ENCODE results near the gene ANK3. TPM values are rescaled to one million over a fixed set of nuclear protein-coding genes. Genes with fewer than 3 reads are reported as not detected.

The ANK3 gene
- total RNA-seq, 1 donor from 2014 or later = 12.6 TPM

DNA sequence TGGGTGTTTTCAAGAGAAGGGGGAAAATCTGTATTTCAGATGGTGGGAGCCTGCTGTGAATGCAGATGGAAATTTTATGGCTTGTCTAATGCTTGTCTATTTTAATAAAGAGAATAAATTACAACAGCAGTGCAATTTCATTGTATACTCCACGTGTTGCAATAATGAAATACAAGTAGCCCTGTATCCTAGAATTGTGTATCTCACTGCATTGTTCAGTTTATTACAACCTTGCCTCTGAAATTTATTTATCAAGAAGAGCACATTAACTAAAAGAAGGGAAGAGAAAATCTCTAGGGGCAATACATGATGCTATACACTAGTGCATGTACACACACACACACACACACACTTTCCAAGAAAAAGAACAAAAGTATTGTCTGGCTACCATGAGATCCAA is 21.8 kb downstream of the ANK3 start:
- Mint-ChIP-seq H3K27me3 (ENCODE audit: unreplicated experiment) (no peaks in the 10 kb centered on the region), H3K4me3 (ENCODE audit: unreplicated experiment) (no peak overlapping the region), H3K4me1 (ENCODE audit: unreplicated experiment) (peaks cover 17% of the 10 kb centered on the region), H3K36me3 (ENCODE audit: low read depth, unreplicated experiment) (no peaks in the 10 kb centered on the region), H3K9me3 (ENCODE audit: unreplicated experiment) (no peaks in the 10 kb centered on the region), H3K27ac (ENCODE audit: unreplicated experiment) (no peak overlapping the region)
- DNase-seq (ENCODE audit: low spot score) = no peak
- TF ChIP-seq, protein P1, sequence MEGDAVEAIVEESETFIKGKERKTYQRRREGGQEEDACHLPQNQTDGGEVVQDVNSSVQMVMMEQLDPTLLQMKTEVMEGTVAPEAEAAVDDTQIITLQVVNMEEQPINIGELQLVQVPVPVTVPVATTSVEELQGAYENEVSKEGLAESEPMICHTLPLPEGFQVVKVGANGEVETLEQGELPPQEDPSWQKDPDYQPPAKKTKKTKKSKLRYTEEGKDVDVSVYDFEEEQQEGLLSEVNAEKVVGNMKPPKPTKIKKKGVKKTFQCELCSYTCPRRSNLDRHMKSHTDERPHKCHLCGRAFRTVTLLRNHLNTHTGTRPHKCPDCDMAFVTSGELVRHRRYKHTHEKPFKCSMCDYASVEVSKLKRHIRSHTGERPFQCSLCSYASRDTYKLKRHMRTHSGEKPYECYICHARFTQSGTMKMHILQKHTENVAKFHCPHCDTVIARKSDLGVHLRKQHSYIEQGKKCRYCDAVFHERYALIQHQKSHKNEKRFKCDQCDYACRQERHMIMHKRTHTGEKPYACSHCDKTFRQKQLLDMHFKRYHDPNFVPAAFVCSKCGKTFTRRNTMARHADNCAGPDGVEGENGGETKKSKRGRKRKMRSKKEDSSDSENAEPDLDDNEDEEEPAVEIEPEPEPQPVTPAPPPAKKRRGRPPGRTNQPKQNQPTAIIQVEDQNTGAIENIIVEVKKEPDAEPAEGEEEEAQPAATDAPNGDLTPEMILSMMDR (IDR thresholded peaks at IDR 0.05; ENCODE audit: unreplicated experiment) = no peak

DNA sequence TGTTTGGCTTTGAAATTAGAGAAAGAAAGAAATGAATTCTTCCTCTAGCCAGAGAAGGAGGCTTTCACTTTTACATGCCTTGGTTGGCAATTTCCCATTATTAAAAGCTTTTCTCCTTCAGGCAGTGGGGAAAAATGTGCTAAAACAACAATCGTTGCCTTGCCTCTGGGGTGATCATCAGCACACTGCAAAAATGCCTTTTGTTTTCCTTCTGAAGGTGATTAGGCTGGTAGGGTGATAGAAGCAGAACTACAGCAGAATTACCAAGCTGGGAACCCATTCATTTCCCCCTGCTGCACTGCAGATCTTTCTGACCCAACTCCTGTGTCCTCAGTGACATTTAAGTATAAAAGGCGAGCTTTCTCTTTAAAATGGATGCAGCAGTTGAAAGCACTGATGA is 22.2 kb downstream of the ANK3 start:
- no peak overlapping the region for H3K4me3 Mint-ChIP-seq (ENCODE audit: unreplicated experiment)
- peaks cover 2% of the 10 kb centered on the region for H3K27me3 Mint-ChIP-seq (ENCODE audit: unreplicated experiment)
- DNase-seq (ENCODE audit: low spot score) = no peak
- no peaks in the 10 kb centered on the region for H3K9me3 Mint-ChIP-seq (ENCODE audit: unreplicated experiment)
- H3K4me1 Mint-ChIP-seq (ENCODE audit: unreplicated experiment) = peaks cover 17% of the 10 kb centered on the region
- H3K27ac Mint-ChIP-seq (ENCODE audit: unreplicated experiment) = no peak overlapping the region
- H3K36me3 Mint-ChIP-seq (ENCODE audit: low read depth, unreplicated experiment) = no peaks in the 10 kb centered on the region
- TF ChIP-seq, protein P1 (IDR thresholded peaks at IDR 0.05; ENCODE audit: unreplicated experiment) = no peak

DNA sequence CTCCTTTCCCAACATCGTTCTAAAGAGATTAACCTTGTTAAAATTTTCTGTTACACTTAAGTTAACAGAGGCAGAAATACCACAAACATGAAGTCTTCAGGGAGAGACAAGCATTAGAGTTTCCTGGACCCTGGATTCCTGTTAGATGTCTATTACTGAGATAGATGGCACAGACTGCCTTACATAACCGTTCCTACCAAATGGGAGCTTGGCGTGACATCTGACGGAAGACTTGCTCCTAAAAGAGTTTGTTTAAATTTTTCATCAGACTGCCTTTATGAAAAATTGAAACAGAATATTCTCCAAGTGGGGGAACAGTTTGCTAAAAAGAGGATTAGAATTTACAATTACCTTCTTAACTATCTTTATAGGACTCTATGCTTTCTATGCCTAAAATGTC is 22.7 kb downstream of the ANK3 start:
- TF ChIP-seq, protein P1 (IDR thresholded peaks at IDR 0.05; ENCODE audit: unreplicated experiment) = no peak
- Mint-ChIP-seq H3K27ac (ENCODE audit: unreplicated experiment) (no peak overlapping the region), H3K27me3 (ENCODE audit: unreplicated experiment) (peaks cover 2% of the 10 kb centered on the region), H3K4me3 (ENCODE audit: unreplicated experiment) (no peak overlapping the region), H3K36me3 (ENCODE audit: low read depth, unreplicated experiment) (no peaks in the 10 kb centered on the region), H3K4me1 (ENCODE audit: unreplicated experiment) (peaks cover 17% of the 10 kb centered on the region), H3K9me3 (ENCODE audit: unreplicated experiment) (no peaks in the 10 kb centered on the region)
- DNase-seq (ENCODE audit: low spot score) = no peak

DNA sequence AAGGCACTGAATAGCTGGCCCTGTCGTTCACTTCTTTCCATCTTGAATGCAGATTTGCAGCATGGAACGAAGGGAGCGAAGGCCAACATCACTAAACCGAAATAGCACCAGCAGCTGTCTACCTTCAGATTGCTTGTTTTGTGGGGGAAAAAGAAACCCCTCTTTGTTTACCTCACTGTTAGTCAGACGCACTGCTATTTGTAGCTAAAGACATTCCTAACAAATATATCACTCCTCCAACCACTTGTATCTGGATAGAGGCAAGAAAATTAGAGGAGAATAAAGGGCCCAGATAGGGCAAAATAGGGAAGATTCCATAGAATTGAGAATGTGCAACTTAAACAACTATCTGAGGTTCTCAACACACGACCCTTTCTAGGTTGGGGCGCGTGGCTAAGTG is 26.5 kb downstream of the ANK3 start:
- H3K27ac Mint-ChIP-seq (ENCODE audit: unreplicated experiment) = no peak overlapping the region
- peaks cover 17% of the 10 kb centered on the region for H3K4me1 Mint-ChIP-seq (ENCODE audit: unreplicated experiment)
- H3K4me3 Mint-ChIP-seq (ENCODE audit: unreplicated experiment) = no peak overlapping the region
- TF ChIP-seq, protein P1 (IDR thresholded peaks at IDR 0.05; ENCODE audit: unreplicated experiment) = no peak
- no peak for DNase-seq (ENCODE audit: low spot score)
- H3K36me3 Mint-ChIP-seq (ENCODE audit: low read depth, unreplicated experiment) = no peaks in the 10 kb centered on the region
- H3K9me3 Mint-ChIP-seq (ENCODE audit: unreplicated experiment) = no peaks in the 10 kb centered on the region
- H3K27me3 Mint-ChIP-seq (ENCODE audit: unreplicated experiment) = peaks cover 2% of the 10 kb centered on the region

DNA sequence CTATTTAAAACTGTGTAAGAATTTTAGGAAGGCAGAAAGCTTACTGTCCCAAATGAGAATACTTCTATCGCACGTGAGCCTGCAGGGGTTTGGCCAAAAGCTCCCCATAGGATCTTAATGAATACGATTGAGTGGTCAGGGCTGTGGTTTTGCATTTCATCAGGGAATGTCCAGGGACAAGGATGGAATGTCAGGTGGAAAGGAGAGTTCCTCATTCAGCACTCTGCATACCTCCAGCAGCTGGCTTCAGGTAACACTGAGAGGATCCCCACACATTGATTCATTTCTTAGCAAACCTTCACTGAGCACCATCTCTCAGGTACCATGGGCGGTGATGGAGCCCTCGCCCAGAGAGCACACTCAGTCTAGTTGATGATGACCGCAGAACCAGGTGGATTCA is 27.2 kb downstream of the ANK3 start:
- H3K27ac Mint-ChIP-seq (ENCODE audit: unreplicated experiment) = no peak overlapping the region
- no peaks in the 10 kb centered on the region for H3K36me3 Mint-ChIP-seq (ENCODE audit: low read depth, unreplicated experiment)
- H3K4me3 Mint-ChIP-seq (ENCODE audit: unreplicated experiment) = no peak overlapping the region
- no peaks in the 10 kb centered on the region for H3K9me3 Mint-ChIP-seq (ENCODE audit: unreplicated experiment)
- TF ChIP-seq, protein P1 (IDR thresholded peaks at IDR 0.05; ENCODE audit: unreplicated experiment) = no peak
- DNase-seq (ENCODE audit: low spot score) = no peak
- peaks cover 13% of the 10 kb centered on the region for H3K4me1 Mint-ChIP-seq (ENCODE audit: unreplicated experiment)
- H3K27me3 Mint-ChIP-seq (ENCODE audit: unreplicated experiment) = peaks cover 2% of the 10 kb centered on the region

Measured in endothelial cell (in vitro differentiated cells).